Tibial artery (tissue), 4 donors: ENCODE results near the gene GSC2.

ENCODE experiments used
- DNase-seq, 2 donors: peaks; one replicate each; pipeline ENCODE4 v3.0.0-alpha.2; 2019
- H3K27ac ChIP-seq, 2 donors: fragments of 200-600 bp; sonication (generic) in 1 of 2; 1 replicate in 1 of 2; 2 replicates in 1 of 2; pipeline ENCODE4 v1.5.1; 2018 to 2019; ENCODE audit warnings: mild to moderate bottlenecking in 1 of 2
- H3K27me3 ChIP-seq, 2 donors: fragments of 200-600 bp; sonication (generic) in 1 of 2; one replicate each; pipeline versions ENCODE4 v1.5.1 to v1.6.0; 2016 to 2019
- H3K36me3 ChIP-seq, 3 donors: fragments of 200-600 bp; sonication (generic) in 2 of 3; one replicate each; pipeline ENCODE4 v1.5.1; 2016 to 2019; ENCODE audit warnings: mild to moderate bottlenecking in 2 of 3
- H3K4me1 ChIP-seq, 4 donors: fragments of 200-600 bp; sonication (generic) in 2 of 4; 1 replicate in 3 of 4; 2 replicates in 1 of 4; pipeline ENCODE4 v1.5.1; 2016 to 2019
- H3K4me3 ChIP-seq, 2 donors: fragments of 200-600 bp; sonication (generic) in 1 of 2; 1 replicate in 1 of 2; 2 replicates in 1 of 2; pipeline ENCODE4 v1.5.1; 2018 to 2019; ENCODE audit warnings: mild to moderate bottlenecking in 2 of 2
- H3K9me3 ChIP-seq, 3 donors: fragments of 200-600 bp; sonication (generic) in 1 of 3; one replicate each; pipeline ENCODE4 v1.5.1; 2016 to 2019
- CTCF ChIP-seq, 2 experiments: fragments of 200-600 bp in 1 of 2; fragments of 450-650 bp in 1 of 2; IDR thresholded peaks; one replicate each; pipeline ENCODE4 v1.5.1; 2017 to 2019; ENCODE audit warnings: antibody characterized with exemption in 2 of 2, mild to moderate bottlenecking in 1 of 2, moderate library complexity in 1 of 2
- intact Hi-C: fragments of 100-400 bp; cut with DNase I; formaldehyde crosslinking; loops from one replicate; pipeline ENCODE4 v1.15.0; 2023; ENCODE audit warnings: low total_unique reads

GSC2 gene

GRCh38 chr22:19124377-19124776, 25.7 kb downstream of the GSC2 start:
- no peak for DNase-seq
- TF ChIP-seq CTCF (IDR thresholded peaks at IDR 0.05) = no peak
- intact Hi-C loops = no loop called here
- no peaks in the 10 kb centered on the region for H3K27me3 ChIP-seq
- H3K36me3 ChIP-seq = no peaks in the 10 kb centered on the region
- no peak overlapping the region for H3K27ac ChIP-seq
- no peak overlapping the region for H3K4me3 ChIP-seq
- H3K4me1 ChIP-seq = peaks cover 0 to 35% (median 24%) of the 10 kb centered on the region in 4 donors
- H3K9me3 ChIP-seq = no peaks in the 10 kb centered on the region

- H3K9me3 ChIP-seq = no peaks in the 10 kb centered on the region
- H3K27me3 ChIP-seq = no peaks in the 10 kb centered on the region
- no peak overlapping the region for H3K4me3 ChIP-seq
- intact Hi-C loops = no loop called here
- H3K4me1 ChIP-seq = peaks cover 0 to 40% (median 26%) of the 10 kb centered on the region in 4 donors
- DNase-seq = no peak
- no peak for TF ChIP-seq CTCF (IDR thresholded peaks at IDR 0.05)
- no peak overlapping the region for H3K27ac ChIP-seq
- no peaks in the 10 kb centered on the region for H3K36me3 ChIP-seq
These were observed 26.2 kb downstream of the GSC2 start for GRCh38 chr22:19123936-19124335.

GRCh38 chr22:19122752-19123492, 27.2 kb downstream of the GSC2 start:
- no peak for TF ChIP-seq CTCF (IDR thresholded peaks at IDR 0.05)
- H3K4me1 ChIP-seq = peaks cover 0 to 48% (median 35%) of the 10 kb centered on the region in 4 donors
- intact Hi-C loops = no loop called here
- no peaks in the 10 kb centered on the region for H3K27me3 ChIP-seq
- peak; percentile 54 to 75 for DNase-seq
- H3K36me3 ChIP-seq = no peaks in the 10 kb centered on the region
- no peaks in the 10 kb centered on the region for H3K9me3 ChIP-seq
- H3K27ac ChIP-seq = peak overlapping the region; percentile 89 to 96
- peak overlapping the region; percentile 84 to 96 for H3K4me3 ChIP-seq

- Histone ChIP-seq H3K9me3 (no peaks in the 10 kb centered on the region), H3K27me3 (no peaks in the 10 kb centered on the region), H3K4me3 (peak within 1 kb of the TSS; percentile 84 to 96), H3K36me3 (no peaks in the 10 kb centered on the region), H3K27ac (peak within 1 kb of the TSS; percentile 89 to 96), H3K4me1 (peaks cover 0 to 55% (median 38%) of the 10 kb centered on the region in 4 donors)
- intact Hi-C loops = no loop called here
- TF ChIP-seq CTCF (IDR thresholded peaks at IDR 0.05) = no peak
- peak; percentile 96 to 98 for DNase-seq
These were observed 27.8 kb downstream of the GSC2 start, which contains the start of gene DGCR2 for GRCh38 chr22:19122143-19122751. TSS of gene DGCR2 (minus strand) at chr22:19122412. CDS start at chr22:19122206, 206 bp downstream.

- Histone ChIP-seq H3K9me3 (no peaks in the 10 kb centered on the region), H3K27ac (peak overlapping the region; percentile 89 to 96), H3K27me3 (no peaks in the 10 kb centered on the region), H3K4me3 (peak overlapping the region; percentile 84 to 96), H3K36me3 (no peaks in the 10 kb centered on the region), H3K4me1 (peaks cover 0 to 61% (median 43%) of the 10 kb centered on the region in 4 donors)
- DNase-seq = peak; percentile 46 to 80
- intact Hi-C loops = no loop called here
- TF ChIP-seq CTCF (IDR thresholded peaks at IDR 0.05) = no peak
These were observed 28.4 kb downstream of the GSC2 start for GRCh38 chr22:19121631-19122142.
